Endothelial cell of umbilical vein (primary cell): ENCODE results near the gene OCA2.

Source experiments
- GATA2 ChIP-seq: IDR thresholded peaks from 2 replicates; pipeline ENCODE4 v1.7.0; 2011; ENCODE audit warnings: low read depth, mild to moderate bottlenecking, moderate library complexity, mixed read lengths, low read length; ENCODE audit not compliant: insufficient read length, insufficient read depth
- POLR2A ChIP-seq: IDR thresholded peaks from 2 replicates; pipeline ENCODE4 v1.6.1; 2012; ENCODE audit warnings: low read depth, mild to moderate bottlenecking, control low read depth, low read length
- TF ChIP-seq, protein P1 (sequence below): IDR thresholded peaks from 2 replicates; pipeline ENCODE4 v1.6.1; 2011; ENCODE audit not compliant: insufficient read depth, insufficient read length
- TF ChIP-seq, protein P2 (sequence below), 2 donors: IDR thresholded peaks; 1 replicate in 1 of 2; 2 replicates in 1 of 2; pipeline ENCODE4 v1.5.1; 2011; ENCODE audit warnings: low read length in 2 of 2, mild to moderate bottlenecking in 2 of 2, moderate library complexity in 2 of 2, control low read depth in 1 of 2, inconsistent platforms in 1 of 2, low read depth in 1 of 2; ENCODE audit not compliant: insufficient read depth in 1 of 2; ENCODE audit errors: extremely low read depth in 1 of 2

DNA sequence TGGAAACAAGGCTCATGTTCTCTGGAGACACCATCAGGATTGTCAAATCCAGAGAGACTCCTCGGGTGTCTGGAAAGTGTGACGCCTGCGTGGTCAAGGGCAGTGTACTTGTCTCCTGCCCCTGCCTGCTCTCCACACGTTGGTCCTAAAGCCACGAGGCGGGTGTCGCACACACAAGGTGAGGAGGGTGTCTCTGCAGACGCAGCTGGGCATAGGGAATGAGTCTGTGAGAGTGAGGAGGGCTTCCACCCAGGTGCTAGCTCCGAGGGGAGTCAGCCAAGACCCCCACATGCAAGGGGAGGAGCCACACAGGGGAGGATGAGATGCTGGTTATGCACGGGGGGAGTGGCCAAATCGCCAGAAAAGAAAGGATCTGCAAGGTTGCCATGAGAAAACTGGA, 27.9 kb upstream of the OCA2 start:
- TF ChIP-seq, protein P1, sequence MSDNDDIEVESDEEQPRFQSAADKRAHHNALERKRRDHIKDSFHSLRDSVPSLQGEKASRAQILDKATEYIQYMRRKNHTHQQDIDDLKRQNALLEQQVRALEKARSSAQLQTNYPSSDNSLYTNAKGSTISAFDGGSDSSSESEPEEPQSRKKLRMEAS, result no peak
- TF ChIP-seq, protein P2, sequence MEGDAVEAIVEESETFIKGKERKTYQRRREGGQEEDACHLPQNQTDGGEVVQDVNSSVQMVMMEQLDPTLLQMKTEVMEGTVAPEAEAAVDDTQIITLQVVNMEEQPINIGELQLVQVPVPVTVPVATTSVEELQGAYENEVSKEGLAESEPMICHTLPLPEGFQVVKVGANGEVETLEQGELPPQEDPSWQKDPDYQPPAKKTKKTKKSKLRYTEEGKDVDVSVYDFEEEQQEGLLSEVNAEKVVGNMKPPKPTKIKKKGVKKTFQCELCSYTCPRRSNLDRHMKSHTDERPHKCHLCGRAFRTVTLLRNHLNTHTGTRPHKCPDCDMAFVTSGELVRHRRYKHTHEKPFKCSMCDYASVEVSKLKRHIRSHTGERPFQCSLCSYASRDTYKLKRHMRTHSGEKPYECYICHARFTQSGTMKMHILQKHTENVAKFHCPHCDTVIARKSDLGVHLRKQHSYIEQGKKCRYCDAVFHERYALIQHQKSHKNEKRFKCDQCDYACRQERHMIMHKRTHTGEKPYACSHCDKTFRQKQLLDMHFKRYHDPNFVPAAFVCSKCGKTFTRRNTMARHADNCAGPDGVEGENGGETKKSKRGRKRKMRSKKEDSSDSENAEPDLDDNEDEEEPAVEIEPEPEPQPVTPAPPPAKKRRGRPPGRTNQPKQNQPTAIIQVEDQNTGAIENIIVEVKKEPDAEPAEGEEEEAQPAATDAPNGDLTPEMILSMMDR (IDR thresholded peaks at IDR 0.05; ENCODE audit: extremely low read depth in 1 of 2, insufficient read depth in 1 of 2, low read depth in 1 of 2, low read length in 2 of 2), result no peak
- TF ChIP-seq GATA2 (no peak), POLR2A (no peak)
